K562 (cell line): ENCODE data around the gene TXLNG. TPM values are rescaled to one million over a fixed set of nuclear protein-coding genes. Genes with fewer than 3 reads are reported as not detected.

Experiments
- ETV6 ChIP-seq, 3 experiments: fragments of 150-350 bp in 1 of 3; sonication (generic) in 1 of 3; formaldehyde crosslinking in 1 of 3; IDR thresholded peaks; 2 replicates each; pipeline versions ENCODE4 v1.6.1 to v1.8.0; 2014 to 2022; ENCODE audit warnings: borderline replicate concordance in 2 of 3, low read depth in 2 of 3, antibody characterized with exemption in 1 of 3, low read length in 1 of 3, mild to moderate bottlenecking in 1 of 3, missing genetic modification reagents in 1 of 3
- PRPF4 ChIP-seq: fragments of 200-400 bp; formaldehyde crosslinking; IDR thresholded peaks from one replicate; pipeline ENCODE4 v1.6.1; 2017; ENCODE audit warnings: low read length, low read depth, mild to moderate bottlenecking; ENCODE audit not compliant: insufficient read depth, poor library complexity, severe bottlenecking
- RBFOX2 ChIP-seq: fragments of 200-400 bp; formaldehyde crosslinking; IDR thresholded peaks from 2 replicates; pipeline ENCODE4 v1.6.1; 2017; ENCODE audit warnings: low read depth, mild to moderate bottlenecking, low read length, moderate library complexity
- SMAD3 ChIP-seq: fragments of 450-650 bp; formaldehyde crosslinking; conservative IDR thresholded peaks from 2 replicates; pipeline ENCODE4 v1.4.0; 2020; ENCODE audit warnings: mild to moderate bottlenecking
- SMARCA4 ChIP-seq: fragments of 450-650 bp; IDR thresholded peaks from 2 replicates; pipeline ENCODE4 v1.6.1; 2016
- SREBF1 ChIP-seq: fragments of 150-350 bp; IDR thresholded peaks from 2 replicates; pipeline ENCODE4 v1.6.1; 2014; ENCODE audit warnings: antibody characterized with exemption, low read depth, low read length, borderline replicate concordance
- YBX1 ChIP-seq: fragments of 450-650 bp; IDR thresholded peaks from 2 replicates; pipeline ENCODE4 v1.7.1; 2016; ENCODE audit warnings: mild to moderate bottlenecking
- ZFP30 ChIP-seq: fragments of 250-450 bp; sonication (Bioruptor Pico); IDR thresholded peaks from 2 replicates; pipeline ENCODE4 v1.8.0; 2022; ENCODE audit warnings: moderate library complexity, mild to moderate bottlenecking, inconsistent platforms, borderline replicate concordance
- ZNF121 ChIP-seq: sonication (generic); formaldehyde crosslinking; conservative IDR thresholded peaks from 2 replicates; pipeline ENCODE4 v1.8.0; 2022; ENCODE audit warnings: missing genetic modification reagents
- ZNF316 ChIP-seq: fragments of 450-650 bp; IDR thresholded peaks from 2 replicates; pipeline ENCODE4 v1.6.1; 2016
- polyA plus RNA-seq, 8 experiments: library from polyadenylated mRNA; depleted of rRNA in 4 of 8; stranded (reverse) in 5 of 8; unstranded in 3 of 8; fragments of >200 nt; fragmentation: Nextera tagmentation in 2 of 8; fragmentation: Illumina TruSeq in 1 of 8; extraction: Ambion mirVana in 2 of 8; extraction: Trizol in 1 of 8; gene quantifications; 2 replicates each; pipeline versions ENCODE4 v1.2.1 to v1.2.3, GENCODE V29; 2011 to 2014; ENCODE audit warnings: inconsistent platforms in 1 of 8, missing spikeins in 1 of 8
- total RNA-seq, 7 experiments: library from RNA; depleted of rRNA in 6 of 7; stranded (reverse); fragments of >200 nt in 6 of 7; fragmentation: Illumina TruSeq in 2 of 7; extraction: Trizol in 2 of 7; gene quantifications; 2 replicates each; pipeline versions ENCODE4 v1.2.1 to v1.2.3, GENCODE V29; 2011 to 2021; ENCODE audit warnings: low replicate concordance in 1 of 7
- TF ChIP-seq, protein P1 (sequence below), 2 experiments: fragments of 150-350 bp in 1 of 2; IDR thresholded peaks; 2 replicates each; pipeline ENCODE4 v1.6.1; 2012 to 2016; ENCODE audit warnings: low read depth in 2 of 2, low read length in 2 of 2, mild to moderate bottlenecking in 1 of 2, moderate library complexity in 1 of 2
- TF ChIP-seq, protein P2 (sequence below): fragments of 450-650 bp; IDR thresholded peaks from 2 replicates; pipeline ENCODE4 v1.6.1; 2018; ENCODE audit not compliant: partially characterized antibody
- TF ChIP-seq, protein P3 (sequence below): sonication (generic); formaldehyde crosslinking; IDR thresholded peaks from 2 replicates; pipeline ENCODE4 v1.9.0; 2022; ENCODE audit warnings: mild to moderate bottlenecking, missing genetic modification reagents

The TXLNG gene
- total and polyA plus RNA-seq, 9 of the 15 experiments (the other 6 are each of a cell fraction or from before 2014, with no cell fraction given): 13.1 to 47.0 (median 31.6) TPM

DNA sequence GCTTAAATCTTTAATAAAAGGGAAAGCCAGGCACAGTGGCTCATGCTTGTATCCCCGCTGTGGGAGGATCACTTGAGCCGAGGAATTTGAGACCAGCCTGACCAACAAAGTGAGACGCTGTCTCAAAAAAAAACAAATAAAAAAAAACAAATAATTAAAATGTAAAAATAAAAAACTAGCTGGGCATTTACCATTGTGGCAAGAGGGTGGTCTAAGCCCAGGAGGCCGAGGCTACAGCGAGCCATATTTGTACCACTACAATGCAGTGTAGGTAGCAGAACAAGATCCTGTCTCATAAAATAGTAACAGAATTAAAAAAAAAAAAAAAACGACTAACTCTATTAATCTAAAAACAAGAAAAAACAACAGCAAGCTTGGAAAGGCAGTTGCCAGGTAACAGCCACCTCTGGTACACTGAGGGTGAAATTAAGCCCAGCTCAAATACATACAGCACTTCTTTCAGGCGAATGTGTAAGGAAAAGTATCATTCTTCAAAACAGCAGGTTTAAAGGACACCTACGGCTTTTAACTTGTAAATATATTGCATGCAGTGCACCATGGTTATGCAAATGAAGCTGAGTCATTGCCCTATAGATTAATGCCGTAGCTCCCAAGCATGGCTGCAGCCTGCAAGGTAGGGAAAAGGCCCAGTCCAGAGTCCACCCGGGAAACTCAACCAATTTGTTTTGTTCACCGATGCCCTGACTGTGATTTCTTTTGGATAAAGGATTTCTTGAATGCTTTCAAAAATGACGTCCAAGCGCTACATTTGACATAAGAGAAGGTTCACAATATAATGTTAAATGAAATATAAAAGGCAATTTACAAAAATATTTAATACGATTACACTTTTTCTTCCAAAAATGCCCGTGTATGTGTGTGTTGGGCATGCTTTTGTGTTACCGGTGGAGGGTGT lies 14.5 kb upstream of the TXLNG start (continued):
- TF ChIP-seq SMAD3 (CRISPR knock-in tag) (peak; percentile 53; the same call in 1 of the 2 replicates), PRPF4 (no peak), ZNF121 (CRISPR knock-in tag) (no peak), SMARCA4 (no peak; the same call in 1 of the 2 replicates), ETV6 (IDR thresholded peaks at IDR 0.05; ENCODE audit: borderline replicate concordance in 1 of 2, low read depth in 2 of 2, low read length in 1 of 2) (peak in 1 of 2 experiments; percentile 47; a peak in 1 of 4 replicates), ETV6 (CRISPR knock-in tag; IDR thresholded peaks at IDR 0.05; ENCODE audit: borderline replicate concordance) (no peak), ZNF316 (peak; percentile 98), SREBF1 (no peak), RBFOX2 (peak; percentile 83), ZFP30 (CRISPR knock-in tag) (peak; percentile 35; the same call in 1 of the 2 replicates), YBX1 (no peak)
- TF ChIP-seq, protein P1, sequence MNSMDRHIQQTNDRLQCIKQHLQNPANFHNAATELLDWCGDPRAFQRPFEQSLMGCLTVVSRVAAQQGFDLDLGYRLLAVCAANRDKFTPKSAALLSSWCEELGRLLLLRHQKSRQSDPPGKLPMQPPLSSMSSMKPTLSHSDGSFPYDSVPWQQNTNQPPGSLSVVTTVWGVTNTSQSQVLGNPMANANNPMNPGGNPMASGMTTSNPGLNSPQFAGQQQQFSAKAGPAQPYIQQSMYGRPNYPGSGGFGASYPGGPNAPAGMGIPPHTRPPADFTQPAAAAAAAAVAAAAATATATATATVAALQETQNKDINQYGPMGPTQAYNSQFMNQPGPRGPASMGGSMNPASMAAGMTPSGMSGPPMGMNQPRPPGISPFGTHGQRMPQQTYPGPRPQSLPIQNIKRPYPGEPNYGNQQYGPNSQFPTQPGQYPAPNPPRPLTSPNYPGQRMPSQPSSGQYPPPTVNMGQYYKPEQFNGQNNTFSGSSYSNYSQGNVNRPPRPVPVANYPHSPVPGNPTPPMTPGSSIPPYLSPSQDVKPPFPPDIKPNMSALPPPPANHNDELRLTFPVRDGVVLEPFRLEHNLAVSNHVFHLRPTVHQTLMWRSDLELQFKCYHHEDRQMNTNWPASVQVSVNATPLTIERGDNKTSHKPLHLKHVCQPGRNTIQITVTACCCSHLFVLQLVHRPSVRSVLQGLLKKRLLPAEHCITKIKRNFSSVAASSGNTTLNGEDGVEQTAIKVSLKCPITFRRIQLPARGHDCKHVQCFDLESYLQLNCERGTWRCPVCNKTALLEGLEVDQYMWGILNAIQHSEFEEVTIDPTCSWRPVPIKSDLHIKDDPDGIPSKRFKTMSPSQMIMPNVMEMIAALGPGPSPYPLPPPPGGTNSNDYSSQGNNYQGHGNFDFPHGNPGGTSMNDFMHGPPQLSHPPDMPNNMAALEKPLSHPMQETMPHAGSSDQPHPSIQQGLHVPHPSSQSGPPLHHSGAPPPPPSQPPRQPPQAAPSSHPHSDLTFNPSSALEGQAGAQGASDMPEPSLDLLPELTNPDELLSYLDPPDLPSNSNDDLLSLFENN (IDR thresholded peaks at IDR 0.05; ENCODE audit: low read depth in 2 of 2, low read length in 2 of 2): peak in 1 of 2 experiments; percentile 99; a peak in 2 of 4 replicates
- TF ChIP-seq, protein P2, sequence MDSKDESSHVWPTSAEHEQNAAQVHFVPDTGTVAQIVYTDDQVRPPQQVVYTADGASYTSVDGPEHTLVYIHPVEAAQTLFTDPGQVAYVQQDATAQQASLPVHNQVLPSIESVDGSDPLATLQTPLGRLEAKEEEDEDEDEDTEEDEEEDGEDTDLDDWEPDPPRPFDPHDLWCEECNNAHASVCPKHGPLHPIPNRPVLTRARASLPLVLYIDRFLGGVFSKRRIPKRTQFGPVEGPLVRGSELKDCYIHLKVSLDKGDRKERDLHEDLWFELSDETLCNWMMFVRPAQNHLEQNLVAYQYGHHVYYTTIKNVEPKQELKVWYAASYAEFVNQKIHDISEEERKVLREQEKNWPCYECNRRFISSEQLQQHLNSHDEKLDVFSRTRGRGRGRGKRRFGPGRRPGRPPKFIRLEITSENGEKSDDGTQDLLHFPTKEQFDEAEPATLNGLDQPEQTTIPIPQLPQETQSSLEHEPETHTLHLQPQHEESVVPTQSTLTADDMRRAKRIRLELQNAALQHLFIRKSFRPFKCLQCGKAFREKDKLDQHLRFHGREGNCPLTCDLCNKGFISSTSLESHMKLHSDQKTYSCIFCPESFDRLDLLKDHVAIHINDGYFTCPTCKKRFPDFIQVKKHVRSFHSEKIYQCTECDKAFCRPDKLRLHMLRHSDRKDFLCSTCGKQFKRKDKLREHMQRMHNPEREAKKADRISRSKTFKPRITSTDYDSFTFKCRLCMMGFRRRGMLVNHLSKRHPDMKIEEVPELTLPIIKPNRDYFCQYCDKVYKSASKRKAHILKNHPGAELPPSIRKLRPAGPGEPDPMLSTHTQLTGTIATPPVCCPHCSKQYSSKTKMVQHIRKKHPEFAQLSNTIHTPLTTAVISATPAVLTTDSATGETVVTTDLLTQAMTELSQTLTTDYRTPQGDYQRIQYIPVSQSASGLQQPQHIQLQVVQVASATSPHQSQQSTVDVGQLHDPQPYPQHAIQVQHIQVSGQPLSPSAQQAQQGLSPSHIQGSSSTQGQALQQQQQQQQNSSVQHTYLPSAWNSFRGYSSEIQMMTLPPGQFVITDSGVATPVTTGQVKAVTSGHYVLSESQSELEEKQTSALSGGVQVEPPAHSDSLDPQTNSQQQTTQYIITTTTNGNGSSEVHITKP: peak; percentile 77
- TF ChIP-seq, protein P3, sequence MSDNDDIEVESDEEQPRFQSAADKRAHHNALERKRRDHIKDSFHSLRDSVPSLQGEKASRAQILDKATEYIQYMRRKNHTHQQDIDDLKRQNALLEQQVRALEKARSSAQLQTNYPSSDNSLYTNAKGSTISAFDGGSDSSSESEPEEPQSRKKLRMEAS (CRISPR knock-in tag): no peak
